PC-3 (cell line): ENCODE data around the gene CYTH4. TPM values are rescaled to one million over a fixed set of nuclear protein-coding genes. Genes with fewer than 3 reads are reported as not detected.

Experiments
- ATAC-seq: fragments of 200-7000 bp; cut with Tn5 transposase; 2 replicates; pipeline ENCODE4 v1.9.1; 2020; ENCODE audit warnings: mild to moderate bottlenecking, moderate library complexity
- BruUV-seq: library from RNA; stranded (reverse); fragments of 400-500 nt; replicated peaks from 2 replicates; lab custom pipeline; 2021; lab: Mats Ljungman, UMichigan
- CTCF ChIA-PET: fragments of 300-600 bp; sonication (Branson Sonifier 250); formaldehyde crosslinking; loops from one replicate; lab custom pipeline; 2022; ENCODE audit warnings: antibody characterized with exemption; lab: Charles Lee
- POLR2A ChIA-PET: fragments of 300-600 bp; sonication (Branson Sonifier 250); formaldehyde crosslinking; loops from one replicate; lab custom pipeline; 2022; ENCODE audit warnings: antibody characterized with exemption; ENCODE audit not compliant: unreplicated experiment; lab: Charles Lee
- DNase-seq: peaks from one replicate; pipeline ENCODE4 v3.0.0-alpha.2; 2015
- H2AFZ ChIP-seq: fragments of 300-600 bp; sonication (generic); 2 replicates; pipeline ENCODE4 v1.6.0; 2016; ENCODE audit warnings: antibody characterized with exemption, low read length
- H3F3A ChIP-seq: fragments of 300-600 bp; sonication (generic); one replicate; pipeline ENCODE4 v1.6.0; 2017; ENCODE audit warnings: antibody characterized with exemption, low read length, control low read depth, mild to moderate bottlenecking; ENCODE audit not compliant: unreplicated experiment
- H3K27ac ChIP-seq: fragments of 300-600 bp; sonication (generic); 2 replicates; pipeline ENCODE4 v1.5.1; 2016; ENCODE audit warnings: mild to moderate bottlenecking, low read length
- H3K27me3 ChIP-seq: fragments of 300-600 bp; sonication (generic); 2 replicates; pipeline ENCODE4 v1.6.1; 2016; ENCODE audit warnings: low read length, mixed read lengths
- H3K36me3 ChIP-seq: fragments of 300-600 bp; sonication (generic); 2 replicates; pipeline ENCODE4 v1.6.1; 2016; ENCODE audit warnings: low read depth, mixed run types, low read length, mixed read lengths
- H3K4me1 ChIP-seq: fragments of 300-600 bp; sonication (generic); 2 replicates; pipeline ENCODE4 v1.5.1; 2016; ENCODE audit warnings: low read length; ENCODE audit not compliant: insufficient read depth
- H3K4me2 ChIP-seq: fragments of 300-600 bp; sonication (generic); 2 replicates; pipeline ENCODE4 v1.6.0; 2016; ENCODE audit warnings: low read length
- H3K4me3 ChIP-seq: fragments of 300-600 bp; sonication (generic); 2 replicates; pipeline ENCODE4 v1.5.1; 2016; ENCODE audit warnings: mild to moderate bottlenecking, low read length, mixed read lengths
- H3K79me2 ChIP-seq: fragments of 300-600 bp; sonication (generic); 2 replicates; pipeline ENCODE4 v1.6.1; 2017; ENCODE audit warnings: low read length, mixed read lengths
- H3K9ac ChIP-seq: fragments of 300-600 bp; sonication (generic); 2 replicates; pipeline ENCODE4 v1.6.0; 2016; ENCODE audit warnings: mild to moderate bottlenecking, low read length
- H3K9me2 ChIP-seq: fragments of 300-600 bp; sonication (generic); replicated peaks from 2 replicates; pipeline ENCODE4 v1.6.1; 2016; ENCODE audit warnings: mixed run types, low read length, mixed read lengths
- H3K9me3 ChIP-seq: fragments of 300-600 bp; sonication (generic); 2 replicates; pipeline ENCODE4 v1.6.1; 2016; ENCODE audit warnings: low read length, mixed read lengths
- H4K20me1 ChIP-seq: fragments of 300-600 bp; sonication (generic); 2 replicates; pipeline ENCODE4 v1.6.1; 2016; ENCODE audit warnings: low read length, mixed read lengths
- EZH2 ChIP-seq: fragments of 300-600 bp; sonication (generic); IDR thresholded peaks from one replicate; pipeline ENCODE4 v1.6.1; 2017; ENCODE audit warnings: antibody characterized with exemption, mild to moderate bottlenecking, low read length; ENCODE audit not compliant: unreplicated experiment
- EZH2phosphoT487 ChIP-seq: fragments of 300-600 bp; sonication (generic); IDR thresholded peaks from 2 replicates; pipeline ENCODE4 v1.6.1; 2018; ENCODE audit warnings: mild to moderate bottlenecking, antibody characterized with exemption, low read length, borderline replicate concordance
- intact Hi-C: fragments of 100-400 bp; cut with micrococcal nuclease; formaldehyde crosslinking; loops from 2 replicates; pipeline ENCODE4 v1.9.0; 2023
- total RNA-seq: library from RNA; depleted of rRNA; stranded (reverse); fragments of >200 nt; gene quantifications from 2 replicates; pipeline ENCODE4 v1.2.3, GENCODE V29; 2014
- TF ChIP-seq, protein P1 (sequence below): fragments of 300-600 bp; sonication (generic); conservative IDR thresholded peaks from 2 replicates; pipeline ENCODE4 v1.5.1; 2017; ENCODE audit warnings: antibody characterized with exemption, low read depth, mild to moderate bottlenecking, low read length

Gene CYTH4
- total RNA-seq, 1 experiment from 2014 or later = 1.9 TPM

DNA sequence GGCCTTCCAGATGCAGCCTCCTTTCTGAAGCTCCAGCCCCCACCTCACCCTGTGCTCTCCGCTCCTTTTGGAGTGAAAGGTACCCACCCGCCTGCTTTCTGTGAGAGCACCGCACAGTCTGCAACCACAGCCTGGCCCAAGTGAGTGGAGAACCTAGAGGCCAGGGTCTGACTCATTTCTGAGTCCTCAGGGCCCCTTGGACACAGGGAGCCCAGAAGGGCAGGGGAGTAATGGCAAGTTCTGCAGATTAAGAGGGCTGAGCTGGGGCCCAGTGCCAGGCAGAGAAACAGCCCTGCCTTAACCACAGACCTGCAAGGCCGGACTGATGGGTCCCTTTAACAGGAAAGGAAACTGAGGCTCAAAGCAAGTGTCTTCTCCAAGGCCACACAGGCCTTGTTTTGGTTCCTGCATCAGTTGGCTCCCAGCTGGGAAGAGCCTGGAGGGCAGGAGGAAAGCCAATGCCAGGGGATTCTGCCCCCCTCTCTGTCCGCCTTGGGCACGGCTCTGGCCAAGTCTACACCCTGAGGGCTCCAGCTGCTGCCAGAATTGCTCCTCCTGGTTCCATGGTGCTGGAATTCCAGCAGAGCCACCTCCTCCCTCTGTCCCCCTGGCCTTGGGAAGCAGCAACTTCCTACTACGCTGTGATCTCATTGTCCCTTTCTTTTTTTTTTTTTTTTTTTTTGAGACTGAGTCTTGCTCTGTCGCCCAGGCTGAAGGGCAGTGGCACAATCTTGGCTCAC, 55.1 kb downstream of the CYTH4 start:
- Histone ChIP-seq H3K4me1 (peaks cover 39% of the 10 kb centered on the region), H3K9me2 (no peaks in the 10 kb centered on the region), H3K9me3 (no peaks in the 10 kb centered on the region), H3K27me3 (no peaks in the 10 kb centered on the region), H3F3A (no peaks in the 10 kb centered on the region), H3K27ac (peak overlapping the region; percentile 99), H3K4me3 (peak overlapping the region; percentile 24; the same call in 1 of the 2 replicates), H3K4me2 (peak overlapping the region; percentile 79), H4K20me1 (no peaks in the 10 kb centered on the region), H3K79me2 (no peaks in the 10 kb centered on the region), H3K9ac (peak overlapping the region; percentile 82), H3K36me3 (no peaks in the 10 kb centered on the region), H2AFZ (no peak overlapping the region)
- ChIA-PET POLR2A (no interaction called here), CTCF (no interaction called here)
- ATAC-seq (peak; percentile 72), DNase-seq (peak; percentile 70)
- no TSS peak for BruUV-seq
- TF ChIP-seq, protein P1, sequence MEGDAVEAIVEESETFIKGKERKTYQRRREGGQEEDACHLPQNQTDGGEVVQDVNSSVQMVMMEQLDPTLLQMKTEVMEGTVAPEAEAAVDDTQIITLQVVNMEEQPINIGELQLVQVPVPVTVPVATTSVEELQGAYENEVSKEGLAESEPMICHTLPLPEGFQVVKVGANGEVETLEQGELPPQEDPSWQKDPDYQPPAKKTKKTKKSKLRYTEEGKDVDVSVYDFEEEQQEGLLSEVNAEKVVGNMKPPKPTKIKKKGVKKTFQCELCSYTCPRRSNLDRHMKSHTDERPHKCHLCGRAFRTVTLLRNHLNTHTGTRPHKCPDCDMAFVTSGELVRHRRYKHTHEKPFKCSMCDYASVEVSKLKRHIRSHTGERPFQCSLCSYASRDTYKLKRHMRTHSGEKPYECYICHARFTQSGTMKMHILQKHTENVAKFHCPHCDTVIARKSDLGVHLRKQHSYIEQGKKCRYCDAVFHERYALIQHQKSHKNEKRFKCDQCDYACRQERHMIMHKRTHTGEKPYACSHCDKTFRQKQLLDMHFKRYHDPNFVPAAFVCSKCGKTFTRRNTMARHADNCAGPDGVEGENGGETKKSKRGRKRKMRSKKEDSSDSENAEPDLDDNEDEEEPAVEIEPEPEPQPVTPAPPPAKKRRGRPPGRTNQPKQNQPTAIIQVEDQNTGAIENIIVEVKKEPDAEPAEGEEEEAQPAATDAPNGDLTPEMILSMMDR = no peak
- TF ChIP-seq EZH2phosphoT487 (no peak), EZH2 (no peak)
- intact Hi-C loops = no loop called here

DNA sequence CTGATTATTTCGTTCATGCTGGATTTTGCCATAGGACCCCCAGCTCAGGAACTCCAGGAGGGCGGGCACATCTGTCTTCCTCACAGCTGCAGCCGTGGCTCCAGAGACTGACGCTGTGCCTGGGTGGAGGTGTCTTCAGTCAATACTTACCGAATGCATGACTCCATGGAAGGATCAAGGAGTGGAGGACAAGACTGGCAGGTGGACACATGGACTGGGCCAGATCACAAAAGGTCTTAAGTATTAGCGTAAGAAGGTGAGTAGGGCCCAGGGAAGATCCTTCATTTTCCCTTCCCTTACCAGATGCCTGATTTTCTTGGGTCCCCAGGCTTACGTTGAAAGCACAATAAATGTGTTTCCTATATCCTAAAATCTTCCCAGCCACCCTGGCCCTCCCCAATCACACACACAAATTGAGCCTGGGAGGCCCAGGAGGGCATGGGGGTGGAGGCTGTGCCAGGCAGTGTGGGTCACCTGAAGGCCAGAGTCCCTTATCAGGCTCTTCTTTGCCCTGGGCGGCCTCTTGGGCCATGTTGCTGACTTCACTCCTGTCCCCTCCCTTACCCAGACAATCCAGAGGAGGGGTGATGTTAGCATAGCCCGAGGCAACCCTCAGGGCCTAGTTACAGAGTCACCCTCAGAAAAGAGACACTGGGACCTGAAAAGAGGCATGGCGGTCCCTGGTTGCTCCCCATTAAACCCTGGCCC, 56.4 kb downstream of the CYTH4 start:
- peaks cover 37% of the 10 kb centered on the region for H3K4me1 ChIP-seq

More for the DNA sequence above, 56.4 kb downstream of the CYTH4 start:
- POLR2A ChIA-PET = no interaction called here
- no TSS peak for BruUV-seq
- no peaks in the 10 kb centered on the region for H3F3A ChIP-seq
- TF ChIP-seq EZH2phosphoT487 = no peak
- no peak for TF ChIP-seq EZH2
- TF ChIP-seq, protein P1 = no peak
- H2AFZ ChIP-seq = no peak overlapping the region
- H4K20me1 ChIP-seq = no peaks in the 10 kb centered on the region
- H3K79me2 ChIP-seq = no peaks in the 10 kb centered on the region
- no peaks in the 10 kb centered on the region for H3K9me3 ChIP-seq
- no peak overlapping the region for H3K4me3 ChIP-seq
- CTCF ChIA-PET = no interaction called here
- no peaks in the 10 kb centered on the region for H3K27me3 ChIP-seq
- ATAC-seq (no peak), DNase-seq (peak; percentile 0)
- no peaks in the 10 kb centered on the region for H3K36me3 ChIP-seq
- no peak overlapping the region for H3K4me2 ChIP-seq
- no peaks in the 10 kb centered on the region for H3K9me2 ChIP-seq
- no peak overlapping the region for H3K9ac ChIP-seq
- H3K27ac ChIP-seq = no peak overlapping the region
- intact Hi-C loops = no loop called here
